Peyer's patch (tissue), 4 donors: ENCODE results near the gene PRAF2. TPM values are rescaled to one million over a fixed set of nuclear protein-coding genes. Genes with fewer than 3 reads are reported as not detected.

ENCODE experiments used
- DNase-seq, 3 donors: peaks; one replicate each; pipeline ENCODE4 v3.0.0-alpha.2; 2017 to 2019
- H3K27ac ChIP-seq, 4 donors: fragments of 200-600 bp; sonication (generic); one replicate each; pipeline ENCODE4 v1.5.1; 2016 to 2019
- H3K27me3 ChIP-seq, 2 donors: fragments of 200-600 bp; sonication (generic); one replicate each; pipeline ENCODE4 v1.5.1; 2019
- H3K36me3 ChIP-seq, 3 donors: fragments of 200-600 bp; sonication (generic); one replicate each; pipeline ENCODE4 v1.5.1; 2016 to 2019
- H3K4me1 ChIP-seq, 4 donors: fragments of 200-600 bp; sonication (generic); one replicate each; pipeline ENCODE4 v1.5.1; 2016 to 2019
- H3K4me3 ChIP-seq, 4 donors: fragments of 200-600 bp; sonication (generic); 1 replicate in 3 of 4; 2 replicates in 1 of 4; pipeline ENCODE4 v1.5.1; 2016 to 2019; ENCODE audit warnings: mild to moderate bottlenecking in 1 of 4
- H3K9me3 ChIP-seq, 4 donors: fragments of 200-600 bp; sonication (generic); one replicate each; pipeline ENCODE4 v1.5.1; 2016 to 2019; ENCODE audit warnings: mild to moderate bottlenecking in 1 of 4
- CTCF ChIP-seq, 6 experiments: fragments of 450-650 bp in 4 of 6; fragments of 200-600 bp in 2 of 6; sonication (generic) in 1 of 6; IDR thresholded peaks; one replicate each; pipeline ENCODE4 v1.5.1; 2017 to 2019; ENCODE audit warnings: antibody characterized with exemption in 6 of 6, mild to moderate bottlenecking in 3 of 6, moderate library complexity in 1 of 6
- POLR2A ChIP-seq, 2 donors: fragments of 450-650 bp; IDR thresholded peaks; one replicate each; pipeline ENCODE4 v1.5.1; 2017; ENCODE audit warnings: antibody characterized with exemption in 2 of 2, mild to moderate bottlenecking in 2 of 2, moderate library complexity in 2 of 2
- total RNA-seq, 4 donors: library from RNA; depleted of rRNA; stranded (reverse); fragments of >200 nt; gene quantifications; one replicate each; pipeline ENCODE4 v1.1.0, GENCODE V29; 2016

PRAF2 gene
- total RNA-seq, 4 donors from 2014 or later = 2.8 to 9.8 (median 4.4) TPM

DNA sequence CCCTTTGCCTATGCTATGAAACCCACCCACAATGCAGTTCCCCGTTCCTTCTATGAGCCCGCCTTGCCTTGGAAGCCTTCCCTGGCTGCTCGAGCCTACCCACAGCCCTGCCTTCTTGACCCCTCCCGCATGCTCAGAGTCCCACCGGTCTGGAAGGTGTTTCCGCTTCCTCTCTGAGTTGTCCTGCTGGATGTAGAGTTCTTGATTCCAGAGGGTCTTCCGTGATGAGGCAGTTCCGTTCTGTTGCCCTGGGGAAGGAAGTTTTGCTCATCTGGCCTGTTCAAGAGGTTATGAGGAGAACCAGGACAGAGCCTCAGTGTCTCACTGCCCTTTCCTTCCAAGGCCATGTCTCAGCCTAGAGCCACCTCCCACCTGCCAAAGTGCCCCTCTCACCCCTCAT lies 42.3 kb upstream of the PRAF2 start:
- no peak overlapping the region for H3K27ac ChIP-seq
- no peaks in the 10 kb centered on the region for H3K9me3 ChIP-seq
- no peaks in the 10 kb centered on the region for H3K27me3 ChIP-seq
- H3K36me3 ChIP-seq = peaks cover 0 to 42% (median 0%) of the 10 kb centered on the region in 3 donors
- TF ChIP-seq POLR2A (IDR thresholded peaks at IDR 0.05) = no peak
- no peak for TF ChIP-seq CTCF (IDR thresholded peaks at IDR 0.05)
- no peak overlapping the region for H3K4me3 ChIP-seq
- DNase-seq = no peak
- H3K4me1 ChIP-seq = no peaks in the 10 kb centered on the region

GRCh38 chrX:49111791-49112190 lies 38.0 kb upstream of the PRAF2 start:
- no peak for TF ChIP-seq CTCF (IDR thresholded peaks at IDR 0.05)
- Histone ChIP-seq H3K27ac (no peak overlapping the region), H3K9me3 (no peaks in the 10 kb centered on the region), H3K36me3 (peaks cover 0 to 19% (median 0%) of the 10 kb centered on the region in 3 donors), H3K27me3 (no peaks in the 10 kb centered on the region), H3K4me1 (no peaks in the 10 kb centered on the region), H3K4me3 (no peak overlapping the region)
- no peak for DNase-seq

- Histone ChIP-seq H3K27me3 (no peaks in the 10 kb centered on the region), H3K4me3 (no peak overlapping the region), H3K4me1 (no peaks in the 10 kb centered on the region), H3K36me3 (peaks cover 0 to 13% (median 0%) of the 10 kb centered on the region in 3 donors), H3K27ac (no peak overlapping the region), H3K9me3 (no peaks in the 10 kb centered on the region)
- TF ChIP-seq POLR2A (IDR thresholded peaks at IDR 0.05) = no peak
- no peak for TF ChIP-seq CTCF (IDR thresholded peaks at IDR 0.05)
- DNase-seq = no peak
These were observed 36.6 kb upstream of the PRAF2 start for GRCh38 chrX:49110417-49110816.

DNA sequence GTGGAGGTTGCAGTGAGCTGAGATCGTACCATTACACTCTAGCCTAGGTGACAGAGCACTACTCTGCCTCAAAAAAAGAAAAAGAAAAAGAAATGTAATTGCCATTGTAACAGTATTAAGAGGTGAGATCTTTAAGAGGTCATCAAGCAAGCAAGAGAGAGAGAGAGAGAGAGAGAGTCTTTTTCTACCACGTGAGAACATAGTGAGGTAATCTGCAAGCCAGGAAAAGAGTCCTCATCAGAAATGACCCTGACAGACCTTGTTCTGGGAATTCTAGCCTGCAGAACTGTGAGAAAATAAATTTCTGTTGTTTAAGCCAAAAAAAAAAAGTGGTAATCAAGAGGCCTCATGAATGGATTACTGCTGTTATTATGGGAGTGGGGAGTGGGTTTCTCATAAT lies 34.8 kb upstream of the PRAF2 start:
- no peak overlapping the region for H3K27ac ChIP-seq
- no peaks in the 10 kb centered on the region for H3K4me1 ChIP-seq
- H3K9me3 ChIP-seq = no peaks in the 10 kb centered on the region
- no peak for TF ChIP-seq POLR2A (IDR thresholded peaks at IDR 0.05)
- TF ChIP-seq CTCF (IDR thresholded peaks at IDR 0.05) = no peak
- H3K36me3 ChIP-seq = peaks cover 0 to 4% (median 0%) of the 10 kb centered on the region in 3 donors
- DNase-seq = no peak
- H3K27me3 ChIP-seq = no peaks in the 10 kb centered on the region
- no peak overlapping the region for H3K4me3 ChIP-seq

DNA sequence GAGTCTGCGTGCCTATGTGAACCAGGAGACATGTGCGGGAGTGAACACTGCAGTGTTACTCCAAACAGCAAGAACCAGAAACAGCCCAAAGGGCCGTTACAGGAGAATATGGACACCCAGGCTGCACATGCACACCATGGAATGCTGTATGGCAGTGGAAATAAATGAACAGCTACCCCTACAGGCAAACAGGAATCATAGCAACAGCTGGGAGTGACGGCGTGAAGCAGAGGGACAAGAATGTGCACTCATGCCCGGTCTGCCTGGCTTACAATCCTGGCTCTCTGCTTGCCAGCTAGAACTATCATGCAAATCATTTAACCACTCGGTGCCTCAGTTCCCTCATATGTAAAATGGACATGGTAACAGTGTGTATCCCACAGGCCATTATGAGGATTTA lies 33.1 kb upstream of the PRAF2 start:
- Histone ChIP-seq H3K36me3 (no peaks in the 10 kb centered on the region), H3K27ac (no peak overlapping the region), H3K4me1 (no peaks in the 10 kb centered on the region), H3K4me3 (no peak overlapping the region), H3K27me3 (no peaks in the 10 kb centered on the region), H3K9me3 (no peaks in the 10 kb centered on the region)
- DNase-seq = no peak
- TF ChIP-seq CTCF (IDR thresholded peaks at IDR 0.05) (peak in 4 of 6 experiments; percentile 14 to 46 (median 42)), POLR2A (IDR thresholded peaks at IDR 0.05) (no peak)

- H3K4me3 ChIP-seq = no peak overlapping the region
- H3K4me1 ChIP-seq = peaks cover 0 to 4% (median 0%) of the 10 kb centered on the region in 4 donors
These were observed 32.5 kb upstream of the PRAF2 start for GRCh38 chrX:49106296-49106695.

More at GRCh38 chrX:49106296-49106695, 32.5 kb upstream of the PRAF2 start:
- no peak overlapping the region for H3K27ac ChIP-seq
- no peaks in the 10 kb centered on the region for H3K9me3 ChIP-seq
- H3K27me3 ChIP-seq = no peaks in the 10 kb centered on the region
- H3K36me3 ChIP-seq = no peaks in the 10 kb centered on the region
- TF ChIP-seq CTCF (IDR thresholded peaks at IDR 0.05) (no peak), POLR2A (IDR thresholded peaks at IDR 0.05) (no peak)
- no peak for DNase-seq
